ENCODE results near the gene PVALEF.

PVALEF gene

GRCh38 chr17:81184555-81184954 lies 19.2 kb downstream of the PVALEF start:
- no peak for DNase-seq

GRCh38 chr17:81186203-81186602 lies 20.9 kb downstream of the PVALEF start:
- no peak for DNase-seq

- DNase-seq, result no peak
Measured at GRCh38 chr17:81187120-81187519, 21.8 kb downstream of the PVALEF start.

GRCh38 chr17:81187586-81188490 lies 22.5 kb downstream of the PVALEF start:
- DNase-seq, result no peak

- DNase-seq, result no peak
Measured at GRCh38 chr17:81188491-81188840, 23.2 kb downstream of the PVALEF start.

- no peak for DNase-seq
Measured at GRCh38 chr17:81189016-81189415, 23.7 kb downstream of the PVALEF start.

GRCh38 chr17:81189670-81190530 lies 24.6 kb downstream of the PVALEF start:
- DNase-seq, result no peak

- DNase-seq, result no peak
Measured at GRCh38 chr17:81190591-81190990, 25.3 kb downstream of the PVALEF start.

GRCh38 chr17:81191116-81191515 lies 25.8 kb downstream of the PVALEF start:
- no peak for DNase-seq

- DNase-seq, result no peak
Measured at GRCh38 chr17:81191646-81192045, 26.3 kb downstream of the PVALEF start.

- no peak for DNase-seq
Measured at GRCh38 chr17:81192386-81193050, 27.2 kb downstream of the PVALEF start.

GRCh38 chr17:81193051-81193410 lies 27.7 kb downstream of the PVALEF start:
- DNase-seq, result no peak

GRCh38 chr17:81193470-81194224 lies 28.3 kb downstream of the PVALEF start:
- no peak for DNase-seq

GRCh38 chr17:81194225-81194760 lies 29.0 kb downstream of the PVALEF start:
- no peak for DNase-seq

GRCh38 chr17:81194941-81195901 lies 29.9 kb downstream of the PVALEF start:
- DNase-seq, result no peak

GRCh38 chr17:81195941-81196495 lies 30.7 kb downstream of the PVALEF start:
- DNase-seq, result no peak

- DNase-seq, result no peak
Measured at GRCh38 chr17:81196505-81197408, 31.4 kb downstream of the PVALEF start.

- DNase-seq, result no peak
Measured at GRCh38 chr17:81197409-81197795, 32.1 kb downstream of the PVALEF start.

GRCh38 chr17:81197831-81198490 lies 32.7 kb downstream of the PVALEF start:
- no peak for DNase-seq

Measured in SW 1271 (cell line).